Stimulated activated CD8-positive, alpha-beta memory T cell treated with anti-CD3 and anti-CD28 coated beads, Interleukin-7, amount 100 ng/mL, for 4 hours (primary cell): ENCODE data around the gene ZNF827.

Experiments
- DNase-seq, 2 donors: peaks; one replicate each; pipeline ENCODE4 v3.0.0-alpha.2; 2020; ENCODE audit warnings: low read depth in 2 of 2

ZNF827 gene, protein sequence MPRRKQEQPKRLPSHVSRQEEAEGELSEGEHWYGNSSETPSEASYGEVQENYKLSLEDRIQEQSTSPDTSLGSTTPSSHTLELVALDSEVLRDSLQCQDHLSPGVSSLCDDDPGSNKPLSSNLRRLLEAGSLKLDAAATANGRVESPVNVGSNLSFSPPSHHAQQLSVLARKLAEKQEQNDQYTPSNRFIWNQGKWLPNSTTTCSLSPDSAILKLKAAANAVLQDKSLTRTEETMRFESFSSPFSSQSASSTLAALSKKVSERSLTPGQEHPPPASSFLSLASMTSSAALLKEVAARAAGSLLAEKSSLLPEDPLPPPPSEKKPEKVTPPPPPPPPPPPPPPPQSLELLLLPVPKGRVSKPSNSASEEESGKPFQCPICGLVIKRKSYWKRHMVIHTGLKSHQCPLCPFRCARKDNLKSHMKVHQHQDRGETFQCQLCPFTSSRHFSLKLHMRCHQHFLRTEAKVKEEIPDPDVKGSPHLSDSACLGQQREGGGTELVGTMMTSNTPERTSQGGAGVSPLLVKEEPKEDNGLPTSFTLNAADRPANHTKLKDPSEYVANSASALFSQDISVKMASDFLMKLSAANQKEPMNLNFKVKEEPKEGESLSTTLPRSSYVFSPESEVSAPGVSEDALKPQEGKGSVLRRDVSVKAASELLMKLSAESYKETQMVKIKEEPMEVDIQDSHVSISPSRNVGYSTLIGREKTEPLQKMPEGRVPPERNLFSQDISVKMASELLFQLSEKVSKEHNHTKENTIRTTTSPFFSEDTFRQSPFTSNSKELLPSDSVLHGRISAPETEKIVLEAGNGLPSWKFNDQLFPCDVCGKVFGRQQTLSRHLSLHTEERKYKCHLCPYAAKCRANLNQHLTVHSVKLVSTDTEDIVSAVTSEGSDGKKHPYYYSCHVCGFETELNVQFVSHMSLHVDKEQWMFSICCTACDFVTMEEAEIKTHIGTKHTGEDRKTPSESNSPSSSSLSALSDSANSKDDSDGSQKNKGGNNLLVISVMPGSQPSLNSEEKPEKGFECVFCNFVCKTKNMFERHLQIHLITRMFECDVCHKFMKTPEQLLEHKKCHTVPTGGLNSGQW

DNA sequence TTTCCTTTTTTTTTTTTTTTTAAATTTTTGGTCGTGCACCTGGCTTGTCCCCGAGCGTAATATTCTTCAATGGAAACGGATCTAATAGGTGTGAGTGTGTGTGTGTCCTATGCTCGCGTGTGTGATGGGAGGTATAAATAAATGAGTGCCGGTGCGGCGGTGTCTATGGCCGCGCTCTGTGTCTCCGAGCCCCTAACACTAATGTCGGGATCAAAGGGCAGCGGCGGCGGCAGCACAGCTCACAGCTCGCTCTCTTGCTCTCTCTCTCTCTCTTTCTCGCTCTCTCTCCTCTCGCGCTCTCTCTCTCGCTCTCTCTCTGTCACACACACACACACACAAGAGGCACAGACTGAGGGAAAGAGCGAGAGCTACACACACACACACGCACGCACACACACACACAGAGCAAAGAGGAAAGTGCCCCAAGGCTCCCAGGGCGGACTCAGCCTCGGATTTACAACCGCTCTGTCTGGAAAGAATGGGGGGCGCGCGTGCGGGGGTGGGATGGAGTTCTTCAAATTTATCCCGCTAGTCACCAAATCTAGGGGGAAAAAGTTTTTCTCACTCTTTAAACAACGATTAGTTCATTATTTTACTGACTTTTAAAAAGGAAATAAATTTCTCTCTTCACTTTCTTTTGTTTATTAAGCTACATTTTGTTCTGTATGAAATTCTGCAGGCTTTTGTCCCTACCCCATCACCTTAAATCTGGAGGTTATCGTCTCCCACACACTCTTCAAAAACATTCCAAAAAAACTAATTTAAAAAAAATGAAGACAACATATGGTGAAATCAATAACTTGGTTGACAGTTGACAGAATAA is at the start of gene ZNF827:
ZNF827 (minus strand) TSS at position 206 of the 823 bp plus-strand sequence. CDS start 416 bp downstream, outside the sequence.
- DNase-seq: peak; percentile 37 to 57

DNA sequence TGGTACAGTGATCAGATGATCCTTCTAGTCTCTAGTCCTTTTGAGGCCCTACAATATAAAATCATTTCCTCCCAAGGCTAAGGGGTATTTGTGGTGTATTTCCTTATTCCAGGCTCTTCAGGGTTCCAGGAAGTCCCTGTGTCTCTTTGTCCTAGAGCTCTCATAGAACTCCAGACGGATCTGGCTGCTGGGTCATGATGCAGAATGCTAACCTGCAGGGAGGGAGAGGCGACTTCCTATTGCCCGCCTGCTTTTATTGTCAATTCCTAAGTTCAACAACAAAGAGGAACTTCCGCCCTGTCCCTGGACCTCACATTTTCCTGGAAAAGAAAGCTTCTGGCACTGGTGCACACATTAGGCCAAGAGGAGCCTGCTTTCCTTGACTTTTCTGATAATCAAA is 45.9 kb upstream of the ZNF827 start:
- DNase-seq: no peak

DNA sequence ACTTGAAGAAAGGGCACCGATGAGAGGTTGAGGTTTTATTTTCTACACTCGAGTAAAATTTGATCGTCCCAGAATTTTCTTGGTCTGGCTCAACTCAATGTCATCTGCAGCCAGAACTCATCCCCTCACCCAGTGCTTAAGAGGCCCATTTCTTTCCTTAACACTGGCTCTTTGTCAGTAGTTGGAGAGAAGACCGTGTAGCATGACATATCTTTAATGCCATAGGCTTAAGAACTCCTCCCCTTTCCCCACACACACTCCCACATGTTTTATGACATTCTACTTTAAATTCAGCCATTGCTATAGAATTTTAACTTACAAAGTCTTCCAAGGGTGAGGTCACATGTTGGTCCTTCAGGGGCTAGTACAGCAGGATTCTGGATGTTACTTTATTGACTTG is 44.2 kb upstream of the ZNF827 start:
- DNase-seq: no peak

DNA sequence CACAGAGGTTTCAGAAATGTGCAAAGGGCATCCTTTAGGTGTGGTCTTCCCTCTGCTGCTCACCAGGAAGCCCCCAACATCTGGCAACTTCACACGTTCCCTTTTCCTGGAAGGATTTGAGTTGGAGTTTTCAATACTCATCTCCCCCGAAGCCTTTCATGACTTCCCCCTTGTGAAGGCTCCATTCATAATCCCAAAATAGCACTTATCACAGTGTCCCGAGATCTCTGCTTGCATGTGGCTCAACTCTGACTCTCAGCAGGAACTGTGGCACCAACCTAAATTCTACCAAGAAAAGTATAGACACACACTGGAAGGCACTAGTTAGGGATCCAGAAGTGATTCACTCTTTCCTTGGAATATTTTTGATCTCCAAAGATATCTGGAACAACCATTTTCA is 40.5 kb upstream of the ZNF827 start:
- DNase-seq: no peak

DNA sequence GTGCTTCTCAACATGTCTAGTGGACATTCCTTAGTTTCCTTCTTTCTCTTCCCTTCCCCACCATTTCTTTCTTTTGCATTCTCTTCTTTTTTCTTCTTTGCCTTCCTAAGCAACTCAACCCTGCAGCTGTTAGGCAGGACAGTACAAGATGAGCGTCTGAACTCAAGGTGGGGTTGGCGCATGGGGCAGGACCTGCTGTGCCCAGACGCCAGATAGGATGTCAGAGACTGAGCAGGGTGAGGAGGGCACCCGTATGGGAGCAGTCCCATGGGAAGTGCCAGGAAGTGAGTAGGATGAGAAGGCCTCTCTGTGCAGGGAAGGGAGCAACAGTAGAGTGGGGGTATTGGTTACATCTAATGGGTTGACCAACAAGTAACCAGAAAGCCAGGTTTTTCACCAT is 38.1 kb upstream of the ZNF827 start:
- no peak for DNase-seq

DNA sequence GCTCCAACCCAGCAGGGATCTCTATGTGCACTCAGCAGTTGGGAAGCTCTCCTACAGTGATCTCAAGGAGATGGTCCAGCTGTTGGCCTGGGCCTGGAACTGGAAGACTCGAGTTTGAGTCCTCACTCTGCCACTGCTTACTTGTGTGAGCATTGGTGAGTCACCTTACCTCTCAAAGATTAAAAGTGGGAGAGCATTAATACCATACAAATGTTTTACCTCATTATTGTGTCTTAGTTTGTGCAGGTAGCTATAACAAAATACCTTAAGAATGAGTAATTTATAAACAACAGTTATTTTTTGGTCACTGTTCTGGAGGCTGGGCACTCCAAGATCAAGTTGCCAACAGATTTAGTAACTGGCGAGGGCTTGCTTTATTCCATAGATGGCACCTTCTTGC is 21.4 kb upstream of the ZNF827 start:
- no peak for DNase-seq

DNA sequence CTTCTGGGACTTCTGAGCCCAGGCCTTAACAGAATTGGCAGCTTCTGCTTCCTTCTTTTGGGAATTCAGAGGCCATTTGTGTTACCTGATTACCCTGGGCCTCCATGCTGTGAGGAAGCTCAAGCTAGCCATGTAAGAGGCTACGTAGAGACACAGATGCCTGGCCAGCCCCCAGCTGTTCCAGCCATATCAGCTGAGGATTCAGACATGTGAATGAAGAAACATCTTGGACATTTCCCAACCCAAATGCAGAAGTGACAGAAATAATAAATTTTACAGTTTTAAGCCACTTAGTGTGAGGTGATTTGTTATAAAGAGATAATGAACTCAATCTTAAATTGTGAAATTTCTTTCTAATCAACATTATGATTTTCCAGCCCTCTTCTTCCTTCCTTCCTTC is 18.7 kb upstream of the ZNF827 start:
- no peak for DNase-seq

DNA sequence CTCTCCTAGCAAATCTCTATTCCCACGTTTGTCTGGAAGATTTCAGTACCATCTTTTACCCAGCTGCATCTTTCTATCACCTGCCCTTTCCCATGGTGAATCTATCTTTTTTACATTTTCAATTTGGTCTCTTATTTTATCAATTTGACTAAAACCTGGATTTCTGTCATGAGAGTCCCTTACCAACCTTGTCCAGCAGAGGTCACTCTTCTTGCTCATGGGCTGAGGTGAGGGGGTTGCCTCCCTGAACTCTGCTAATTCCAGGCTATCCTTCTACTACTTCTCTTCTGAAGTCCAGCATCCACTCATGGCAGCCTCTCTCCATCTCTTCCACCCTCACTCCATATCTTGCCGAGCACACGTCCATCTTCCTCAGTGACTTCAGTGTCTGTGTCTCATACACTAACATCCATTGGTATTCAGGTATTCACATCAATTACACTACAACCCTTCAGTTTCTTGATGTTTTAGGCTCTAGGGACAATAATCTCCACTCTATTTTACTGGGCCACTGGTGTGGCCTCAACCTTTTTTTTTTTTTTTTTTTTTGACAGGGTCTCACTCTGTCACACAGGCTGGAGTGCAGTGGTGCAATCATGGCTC is 17.8 kb upstream of the ZNF827 start:
- no peak for DNase-seq

DNA sequence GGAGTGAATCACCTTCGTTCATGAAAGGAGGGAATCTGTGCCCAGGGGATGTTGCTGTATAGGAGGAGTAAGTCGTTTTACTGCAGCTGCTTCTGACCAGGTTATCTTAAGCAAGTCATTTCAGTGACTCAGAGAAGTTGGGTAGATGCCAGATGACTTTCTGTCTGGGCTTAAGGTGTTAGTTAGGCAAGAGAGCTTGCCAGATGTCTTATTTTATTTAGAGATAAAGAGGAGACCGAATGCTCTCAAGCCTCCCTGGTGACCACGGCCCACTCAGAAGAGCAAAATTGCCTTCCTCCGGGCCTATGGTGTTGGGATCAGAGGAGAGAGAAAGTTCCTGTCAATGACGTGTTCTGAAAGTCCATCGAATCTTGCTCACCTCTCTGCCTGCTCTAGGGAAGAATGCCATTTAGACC is 16.3 kb upstream of the ZNF827 start:
- no peak for DNase-seq

DNA sequence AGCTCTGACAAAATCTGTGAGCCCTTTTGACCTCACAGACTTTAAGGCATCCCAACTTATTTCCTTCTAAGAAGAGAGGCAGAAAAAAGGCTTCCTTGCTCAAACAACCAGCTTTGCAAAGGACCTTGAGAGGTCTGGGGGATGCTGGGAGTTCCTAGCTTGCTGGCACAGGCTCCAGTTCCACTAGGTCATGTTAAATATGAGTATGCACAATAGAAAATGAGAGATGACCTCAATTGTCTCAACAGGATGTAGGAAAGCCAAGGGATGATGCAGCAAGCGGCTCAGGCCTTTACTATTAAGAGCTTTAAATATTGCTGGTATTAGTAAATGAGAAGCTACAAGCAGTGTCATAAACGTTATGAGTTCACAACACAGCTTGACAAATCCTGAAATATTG is 13.3 kb upstream of the ZNF827 start:
- no peak for DNase-seq

DNA sequence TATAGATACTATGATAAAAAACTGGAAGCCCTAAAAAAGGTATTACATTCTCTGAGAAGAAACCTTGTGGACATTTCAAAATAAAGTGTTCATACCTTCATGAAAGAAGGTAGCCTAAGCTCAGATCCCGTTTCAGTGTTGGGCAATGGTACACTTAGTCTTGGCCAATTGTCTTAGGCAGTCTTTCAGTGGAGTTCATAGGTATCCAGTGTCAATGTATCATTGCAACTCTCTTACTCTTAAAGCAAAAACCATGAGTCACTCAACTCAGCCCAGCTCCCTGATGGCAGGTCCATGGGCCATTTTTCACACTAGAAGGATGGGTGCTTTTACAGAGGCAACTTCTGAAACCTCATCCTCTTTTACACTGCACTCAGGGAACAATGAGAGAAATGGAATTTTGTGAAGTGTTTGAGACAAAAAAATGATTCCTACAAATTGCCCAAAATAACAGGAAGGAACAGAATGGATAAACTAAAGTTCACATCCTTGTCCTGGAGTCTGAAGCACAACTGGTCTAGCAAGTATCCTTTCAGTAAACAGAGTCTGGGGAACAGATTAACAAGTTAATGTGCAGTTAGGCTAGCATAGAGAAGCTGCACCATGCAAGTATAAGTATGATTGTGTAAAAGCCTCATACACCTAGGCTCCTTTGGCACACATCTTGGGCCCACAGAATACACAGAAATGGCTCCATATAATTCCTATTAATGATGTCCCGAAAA is 7.0 kb upstream of the ZNF827 start:
- no peak for DNase-seq

DNA sequence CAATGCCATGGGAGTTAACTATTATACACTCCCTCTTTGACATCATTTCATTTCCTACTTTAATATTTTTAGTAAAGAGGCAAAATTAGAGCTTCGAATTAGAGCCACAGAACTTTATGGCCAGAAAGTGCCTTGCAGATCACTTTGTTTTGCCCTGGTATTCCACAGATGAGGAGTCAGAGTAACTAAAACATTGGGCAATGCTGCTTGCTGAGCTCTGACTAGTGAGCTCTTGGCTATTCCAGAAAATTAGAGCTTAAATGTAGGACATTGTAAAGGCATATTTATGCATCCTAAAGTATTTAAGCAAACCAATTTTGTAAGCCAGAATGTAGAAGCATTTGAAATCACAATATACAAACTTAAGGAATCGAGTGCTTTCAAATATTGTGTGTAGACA is 6.3 kb upstream of the ZNF827 start:
- DNase-seq: no peak

DNA sequence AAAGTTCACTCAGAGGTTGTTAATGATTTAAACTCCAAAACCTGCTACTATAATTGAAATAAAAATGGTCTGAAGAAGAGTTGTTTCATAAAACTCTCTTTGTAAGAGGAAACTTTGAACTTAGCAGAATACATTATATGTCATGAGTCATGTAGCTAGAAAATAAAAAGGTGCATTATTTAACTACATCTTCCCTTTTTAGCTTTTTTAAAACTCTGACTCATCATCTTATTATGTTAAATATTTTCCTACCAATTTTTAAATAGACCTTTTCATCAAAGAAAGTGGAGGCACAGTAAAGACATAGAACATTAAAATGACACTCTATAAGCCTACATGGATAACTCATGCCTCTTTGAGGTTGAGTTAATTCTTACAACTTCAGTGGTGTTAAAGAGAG is 1.2 kb upstream of the ZNF827 start:
- DNase-seq: no peak

DNA sequence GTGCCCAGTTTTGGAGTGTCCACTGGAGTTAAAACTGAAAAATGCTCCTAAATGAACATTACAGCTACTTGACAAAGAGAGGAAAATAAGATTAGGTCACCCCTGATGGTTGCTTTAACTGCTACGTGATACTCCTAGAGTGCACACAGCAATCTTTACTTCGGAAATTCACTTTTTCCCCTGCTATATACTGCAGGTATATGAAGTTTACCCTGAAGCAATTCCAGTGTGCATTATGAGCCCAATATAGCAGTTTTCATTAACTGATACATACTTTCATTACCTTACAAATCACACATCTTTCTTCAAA is 773 bp upstream of the ZNF827 start:
- no peak for DNase-seq

DNA sequence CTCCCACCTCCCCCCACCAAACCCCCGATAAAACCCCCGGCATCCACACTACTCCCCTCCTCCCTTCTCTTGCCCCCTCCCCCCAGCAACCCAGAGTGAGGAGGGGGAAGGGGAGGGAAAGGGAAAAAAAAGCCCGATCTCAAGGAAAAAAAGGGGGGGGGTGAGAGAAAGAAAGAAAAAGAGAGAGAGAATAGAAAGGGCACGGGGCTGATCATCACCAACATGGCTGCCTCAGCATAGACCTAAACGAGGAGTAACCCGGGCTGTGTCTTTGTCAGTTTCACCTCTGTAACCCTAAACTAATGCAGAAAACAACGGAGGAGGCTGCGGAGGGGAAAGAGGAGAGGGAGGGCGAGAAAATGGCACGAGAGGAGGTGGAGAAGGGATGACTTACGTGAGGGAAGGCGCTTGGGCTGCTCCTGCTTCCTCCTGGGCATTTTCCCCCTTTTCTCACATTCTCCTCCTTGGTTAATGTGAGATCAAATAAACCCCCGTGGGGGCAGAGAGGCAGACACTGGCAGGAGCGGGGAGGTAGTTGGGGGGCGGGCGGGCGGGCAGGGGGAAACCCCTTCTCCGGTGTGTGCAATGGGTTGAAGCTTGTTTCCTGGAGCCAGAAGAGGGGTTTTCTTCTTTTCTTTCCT is 532 bp downstream of the ZNF827 start:
- peak in 1 of 2 donors; percentile 19 for DNase-seq

DNA sequence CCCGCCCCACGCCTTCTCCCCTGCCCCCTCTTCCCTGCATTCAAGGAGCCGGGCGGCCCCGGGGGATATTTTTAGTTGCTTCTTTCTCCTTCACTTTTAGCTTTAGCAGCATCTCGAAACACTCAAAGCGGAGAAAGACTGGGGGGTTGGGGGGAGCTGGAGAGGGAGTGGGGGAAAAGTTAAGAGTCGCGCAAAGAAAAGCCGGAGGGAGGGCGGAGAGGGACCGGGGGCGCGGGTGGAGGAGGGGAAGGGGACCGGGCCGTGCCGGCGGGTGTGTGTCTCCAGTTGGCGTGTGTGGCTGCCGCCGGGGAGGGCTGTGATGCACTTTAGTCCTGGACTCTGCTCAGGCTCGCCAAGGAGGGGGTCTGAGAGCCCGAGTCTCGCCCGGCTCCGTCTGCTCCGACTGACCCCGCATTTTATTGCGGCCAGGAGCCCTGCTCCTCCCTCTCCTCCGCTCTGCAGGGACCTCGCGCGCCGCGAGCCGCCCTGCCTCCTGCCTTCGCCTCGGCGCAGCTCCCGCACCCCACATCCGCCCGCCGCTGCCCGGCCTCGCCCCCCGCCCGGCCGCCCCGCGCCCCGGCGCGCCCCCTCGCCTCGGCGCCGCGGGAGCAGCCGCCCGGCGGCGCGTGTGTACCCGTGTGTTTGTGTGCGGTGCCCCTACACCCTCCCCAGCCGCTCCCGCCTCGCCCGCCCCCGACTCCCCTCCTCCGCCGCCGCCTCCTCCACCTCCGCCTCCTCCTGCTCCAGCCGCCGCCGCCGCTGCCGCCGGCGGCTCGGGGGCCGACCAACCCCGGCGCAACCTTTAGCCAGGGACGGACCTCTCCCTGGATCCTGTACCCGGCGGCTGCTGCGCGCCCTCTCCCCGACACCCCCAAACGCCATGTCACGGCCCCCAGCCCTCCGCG is 1.4 kb downstream of the ZNF827 start:
- peak in 1 of 2 donors; percentile 47 for DNase-seq

DNA sequence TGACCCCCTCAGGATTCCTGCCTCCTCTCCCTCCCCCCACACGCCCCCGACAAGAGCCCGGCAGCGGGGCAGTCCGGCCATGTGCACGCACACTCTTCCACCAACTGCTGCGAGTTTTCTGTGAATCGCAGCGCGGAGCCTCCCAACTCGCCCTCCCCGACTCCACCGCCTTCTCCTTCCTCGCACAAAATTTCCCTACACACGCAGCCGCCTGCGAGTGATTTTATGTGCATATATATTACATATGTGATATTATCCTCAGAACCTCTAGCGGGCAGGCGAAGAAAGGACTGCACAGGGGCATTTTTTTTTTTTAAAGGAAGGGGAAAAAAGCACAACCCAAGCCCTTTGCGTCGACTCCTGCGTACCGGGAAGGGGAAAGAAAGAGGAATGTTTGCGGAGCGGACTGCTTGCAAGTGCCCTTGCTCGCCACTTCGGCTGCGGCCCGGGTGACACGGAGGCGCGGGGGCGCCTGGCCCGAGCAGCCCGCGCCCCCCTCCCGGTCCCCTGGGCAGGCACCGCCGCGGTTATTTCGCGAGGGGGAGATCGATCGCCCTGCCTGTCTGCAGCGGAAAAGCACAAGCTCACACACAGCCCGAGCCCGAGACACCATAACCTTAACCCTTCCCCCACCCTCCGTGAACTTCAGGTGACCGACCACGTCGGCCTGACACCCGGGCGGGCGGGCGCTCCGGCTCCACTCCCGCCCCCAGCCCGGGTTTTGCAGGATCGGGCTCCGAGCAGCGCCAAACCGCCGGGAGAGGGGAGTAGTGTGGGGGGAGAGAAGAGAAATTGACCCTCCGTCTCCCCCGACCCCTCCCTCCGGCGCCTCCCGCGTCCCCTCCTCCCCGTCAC is 2.3 kb downstream of the ZNF827 start:
- peak in 1 of 2 donors; percentile 56 for DNase-seq
